Measurements from ENCODE around the gene NCL.

DNA sequence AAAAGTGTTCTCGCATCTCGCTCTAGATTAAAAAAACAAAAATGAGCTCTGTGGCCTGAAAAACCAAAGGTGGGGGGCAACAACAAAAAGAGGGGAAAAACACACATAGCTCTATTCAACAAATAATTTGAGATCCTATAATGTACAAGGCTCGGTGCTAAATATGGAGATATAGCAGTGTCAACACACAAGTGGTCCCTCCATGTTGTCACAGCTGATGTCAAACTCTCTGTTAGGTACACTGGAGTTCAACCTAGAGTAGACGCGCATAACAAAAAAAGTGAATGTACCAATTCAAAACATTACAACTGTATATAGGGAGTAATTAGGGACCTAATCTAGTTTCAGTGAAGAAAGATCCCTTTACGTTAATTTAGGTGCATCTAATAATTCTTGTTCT, 5.9 kb downstream of the NCL start:
- TF ChIP-seq, protein P1, sequence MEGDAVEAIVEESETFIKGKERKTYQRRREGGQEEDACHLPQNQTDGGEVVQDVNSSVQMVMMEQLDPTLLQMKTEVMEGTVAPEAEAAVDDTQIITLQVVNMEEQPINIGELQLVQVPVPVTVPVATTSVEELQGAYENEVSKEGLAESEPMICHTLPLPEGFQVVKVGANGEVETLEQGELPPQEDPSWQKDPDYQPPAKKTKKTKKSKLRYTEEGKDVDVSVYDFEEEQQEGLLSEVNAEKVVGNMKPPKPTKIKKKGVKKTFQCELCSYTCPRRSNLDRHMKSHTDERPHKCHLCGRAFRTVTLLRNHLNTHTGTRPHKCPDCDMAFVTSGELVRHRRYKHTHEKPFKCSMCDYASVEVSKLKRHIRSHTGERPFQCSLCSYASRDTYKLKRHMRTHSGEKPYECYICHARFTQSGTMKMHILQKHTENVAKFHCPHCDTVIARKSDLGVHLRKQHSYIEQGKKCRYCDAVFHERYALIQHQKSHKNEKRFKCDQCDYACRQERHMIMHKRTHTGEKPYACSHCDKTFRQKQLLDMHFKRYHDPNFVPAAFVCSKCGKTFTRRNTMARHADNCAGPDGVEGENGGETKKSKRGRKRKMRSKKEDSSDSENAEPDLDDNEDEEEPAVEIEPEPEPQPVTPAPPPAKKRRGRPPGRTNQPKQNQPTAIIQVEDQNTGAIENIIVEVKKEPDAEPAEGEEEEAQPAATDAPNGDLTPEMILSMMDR (IDR thresholded peaks at IDR 0.05; ENCODE audit: poor library complexity, severe bottlenecking): no peak
- no peak for TF ChIP-seq RAD21 (conservative IDR thresholded peaks at IDR 0.05)

All from neural cell (in vitro differentiated cells).